Trophoblast cell (in vitro differentiated cells and primary cell): ENCODE data around the gene CFAP46.

Source experiments
- DNase-seq, 2 donors: peaks; one replicate each; pipeline ENCODE4 v3.0.0-alpha.2; 2016
- H2AFZ ChIP-seq: 2 replicates; pipeline ENCODE4 v1.6.1; 2013; ENCODE audit warnings: low read length, moderate library complexity, mild to moderate bottlenecking; ENCODE audit not compliant: insufficient read depth, poor library complexity
- H2AK5ac ChIP-seq: 2 replicates; pipeline ENCODE4 v1.6.1; 2013; ENCODE audit warnings: mild to moderate bottlenecking, low read length
- H2BK120ac ChIP-seq: 2 replicates; pipeline ENCODE4 v1.6.1; 2013; ENCODE audit warnings: low read length, mild to moderate bottlenecking, moderate library complexity; ENCODE audit not compliant: insufficient read depth, poor library complexity
- H2BK12ac ChIP-seq: 2 replicates; pipeline ENCODE4 v1.6.1; 2013; ENCODE audit warnings: mild to moderate bottlenecking, low read length, moderate library complexity
- H2BK5ac ChIP-seq: 2 replicates; pipeline ENCODE4 v1.6.1; 2013; ENCODE audit warnings: low read length, low read depth, moderate library complexity, mild to moderate bottlenecking; ENCODE audit not compliant: poor library complexity
- H3K14ac ChIP-seq: 2 replicates; pipeline ENCODE4 v1.6.1; 2013; ENCODE audit warnings: mild to moderate bottlenecking, low read length
- H3K18ac ChIP-seq: 2 replicates; pipeline ENCODE4 v1.6.1; 2013; ENCODE audit warnings: mild to moderate bottlenecking, low read length
- H3K23ac ChIP-seq: 2 replicates; pipeline ENCODE4 v1.6.1; 2013; ENCODE audit warnings: low read length
- H3K27ac ChIP-seq: 2 replicates; pipeline ENCODE4 v1.5.1; 2013; ENCODE audit warnings: low read depth, mild to moderate bottlenecking, inconsistent platforms, low read length, moderate library complexity
- H3K27me3 ChIP-seq: 2 replicates; pipeline ENCODE4 v1.6.1; 2013; ENCODE audit warnings: inconsistent platforms, mild to moderate bottlenecking, low read length, moderate library complexity; ENCODE audit not compliant: insufficient read depth
- H3K36me3 ChIP-seq, 2 experiments: 1 replicate in 1 of 2; 2 replicates in 1 of 2; pipeline ENCODE4 v1.6.1; 2013; ENCODE audit warnings: low read length in 2 of 2, mild to moderate bottlenecking in 2 of 2, moderate library complexity in 1 of 2; ENCODE audit not compliant: insufficient read depth in 2 of 2, control insufficient read depth in 1 of 2
- H3K4ac ChIP-seq: 2 replicates; pipeline ENCODE4 v1.6.1; 2013; ENCODE audit warnings: low read depth, mild to moderate bottlenecking, low read length, moderate library complexity
- H3K4me1 ChIP-seq, 2 experiments: 1 replicate in 1 of 2; 2 replicates in 1 of 2; pipeline ENCODE4 v1.6.1; 2013; ENCODE audit warnings: low read length in 2 of 2, mild to moderate bottlenecking in 2 of 2, moderate library complexity in 1 of 2; ENCODE audit not compliant: insufficient read depth in 2 of 2, control insufficient read depth in 1 of 2
- H3K4me2 ChIP-seq: 2 replicates; pipeline ENCODE4 v1.6.1; 2013; ENCODE audit warnings: inconsistent platforms, mild to moderate bottlenecking, low read length, moderate library complexity
- H3K4me3 ChIP-seq: 2 replicates; pipeline ENCODE4 v1.5.1; 2013; ENCODE audit warnings: mild to moderate bottlenecking, low read depth, low read length, inconsistent platforms
- H3K79me1 ChIP-seq: one replicate; pipeline ENCODE4 v1.6.1; 2013; ENCODE audit warnings: low read length
- H3K79me2 ChIP-seq: 2 replicates; pipeline ENCODE4 v1.6.1; 2013; ENCODE audit warnings: low read length, mild to moderate bottlenecking; ENCODE audit not compliant: control insufficient read depth, insufficient read depth, poor library complexity
- H3K9ac ChIP-seq: 2 replicates; pipeline ENCODE4 v1.6.1; 2013; ENCODE audit warnings: mild to moderate bottlenecking, low read length
- H3K9me3 ChIP-seq: 2 replicates; pipeline ENCODE4 v1.6.1; 2013; ENCODE audit warnings: low read depth, mild to moderate bottlenecking, control low read depth, inconsistent platforms, low read length; ENCODE audit not compliant: insufficient read depth
- H4K12ac ChIP-seq: 2 replicates; pipeline ENCODE4 v1.6.1; 2013; ENCODE audit warnings: low read depth, mild to moderate bottlenecking, low read length, moderate library complexity
- H4K8ac ChIP-seq: 2 replicates; pipeline ENCODE4 v1.6.1; 2013; ENCODE audit warnings: low read depth, mild to moderate bottlenecking, low read length, moderate library complexity
- H4K91ac ChIP-seq: one replicate; pipeline ENCODE4 v1.6.1; 2013; ENCODE audit warnings: low read depth, mild to moderate bottlenecking, low read length, moderate library complexity
- WGBS: extraction: QIAGEN DNeasy Blood & Tissue Kit; methylation state at CpG from one replicate; pipeline ENCODE4 v1.1.7; 2013; ENCODE audit warnings: missing lambda C conversion rate; ENCODE audit not compliant: insufficient read length, insufficient coverage; ENCODE audit errors: extremely low coverage; 5-methylcytosine and 5-hydroxymethylcytosine counted together

The CFAP46 gene

DNA sequence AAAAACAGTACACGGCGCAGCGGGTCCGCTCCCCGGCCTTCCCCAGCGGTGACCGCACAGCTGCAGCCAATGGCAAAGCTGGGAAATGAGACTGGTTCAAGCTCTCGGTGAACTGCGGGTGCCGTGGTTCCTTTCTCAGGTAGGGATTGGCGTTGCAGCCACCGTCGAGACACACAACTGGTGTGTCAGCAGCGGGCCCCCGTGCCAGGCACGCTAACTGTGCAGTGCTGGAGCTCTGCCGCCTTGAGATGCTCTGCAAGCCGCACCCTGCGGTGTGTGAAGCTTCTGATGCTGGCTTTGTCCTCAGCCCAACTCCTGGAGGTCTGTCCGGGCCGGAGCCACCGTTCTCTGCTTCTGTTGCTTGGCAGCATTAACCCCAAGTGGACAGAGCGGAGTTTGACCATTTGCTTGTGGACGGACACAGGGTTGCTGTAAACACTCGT lies 135.8 kb downstream of the CFAP46 start:
- no peak overlapping the region for H4K12ac ChIP-seq
- no peak overlapping the region for H3K4ac ChIP-seq
- no peak overlapping the region for H3K18ac ChIP-seq
- H3K27ac ChIP-seq, result no peak overlapping the region
- H3K23ac ChIP-seq, result no peak overlapping the region
- H2BK120ac ChIP-seq, result no peak overlapping the region
- no peaks in the 10 kb centered on the region for H3K27me3 ChIP-seq
- no peak overlapping the region for H3K14ac ChIP-seq
- DNase-seq, result no peak
- H4K8ac ChIP-seq, result no peak overlapping the region
- H3K4me1 ChIP-seq, result no peaks in the 10 kb centered on the region
- H3K4me2 ChIP-seq, result no peak overlapping the region
- no peak overlapping the region for H2AK5ac ChIP-seq
- no peak overlapping the region for H4K91ac ChIP-seq
- H2BK5ac ChIP-seq, result no peak overlapping the region
- no peak overlapping the region for H3K4me3 ChIP-seq
- peaks cover 13% of the 10 kb centered on the region for H3K9me3 ChIP-seq
- no peak overlapping the region for H2AFZ ChIP-seq
- H3K79me1 ChIP-seq, result no peaks in the 10 kb centered on the region
- no peaks in the 10 kb centered on the region for H3K36me3 ChIP-seq
- no peak overlapping the region for H2BK12ac ChIP-seq
- no peak overlapping the region for H3K9ac ChIP-seq
- no peaks in the 10 kb centered on the region for H3K79me2 ChIP-seq
- WGBS, result no CpG with 5 or more reads among the region's 25 CpGs

- Histone ChIP-seq H3K14ac (no peak overlapping the region), H3K79me1 (no peaks in the 10 kb centered on the region), H3K36me3 (no peaks in the 10 kb centered on the region), H2BK12ac (no peak overlapping the region), H3K79me2 (no peaks in the 10 kb centered on the region), H3K27me3 (no peaks in the 10 kb centered on the region), H3K4ac (no peak overlapping the region), H2AFZ (no peak overlapping the region), H3K4me3 (no peak overlapping the region), H2BK120ac (no peak overlapping the region), H3K4me2 (no peak overlapping the region), H3K27ac (no peak overlapping the region), H2BK5ac (no peak overlapping the region), H4K12ac (no peak overlapping the region), H4K8ac (no peak overlapping the region), H3K9me3 (peaks cover 14% of the 10 kb centered on the region), H3K23ac (no peak overlapping the region), H3K18ac (no peak overlapping the region), H3K4me1 (no peaks in the 10 kb centered on the region), H2AK5ac (no peak overlapping the region), H3K9ac (no peak overlapping the region), H4K91ac (no peak overlapping the region)
- no peak for DNase-seq
- no CpG with 5 or more reads among the region's 7 CpGs for WGBS
Observed at GRCh38 chr10:132806110-132806509, 136.3 kb downstream of the CFAP46 start.

- H3K23ac ChIP-seq, result no peak overlapping the region
- no peak overlapping the region for H3K27ac ChIP-seq
- H3K14ac ChIP-seq, result no peak overlapping the region
- H3K27me3 ChIP-seq, result no peaks in the 10 kb centered on the region
- no peak overlapping the region for H3K4ac ChIP-seq
- H3K18ac ChIP-seq, result no peak overlapping the region
- H3K79me1 ChIP-seq, result no peaks in the 10 kb centered on the region
- H2BK12ac ChIP-seq, result no peak overlapping the region
- H2AK5ac ChIP-seq, result no peak overlapping the region
- H3K79me2 ChIP-seq, result no peaks in the 10 kb centered on the region
- no peaks in the 10 kb centered on the region for H3K36me3 ChIP-seq
- H2BK5ac ChIP-seq, result no peak overlapping the region
- H3K4me3 ChIP-seq, result no peak overlapping the region
- DNase-seq, result no peak
- H4K91ac ChIP-seq, result no peak overlapping the region
- no peak overlapping the region for H3K9ac ChIP-seq
- WGBS, result no CpG with 5 or more reads among the region's 21 CpGs
- H4K12ac ChIP-seq, result no peak overlapping the region
- no peak overlapping the region for H2BK120ac ChIP-seq
- H3K4me2 ChIP-seq, result no peak overlapping the region
- H3K4me1 ChIP-seq, result no peaks in the 10 kb centered on the region
- H2AFZ ChIP-seq, result no peak overlapping the region
- no peak overlapping the region for H4K8ac ChIP-seq
- peaks cover 12% of the 10 kb centered on the region for H3K9me3 ChIP-seq
Observed at GRCh38 chr10:132805599-132805998, 136.8 kb downstream of the CFAP46 start.

- Histone ChIP-seq H2AK5ac (no peak overlapping the region), H3K9me3 (peaks cover 12% of the 10 kb centered on the region), H4K91ac (no peak overlapping the region), H3K4me3 (no peak overlapping the region), H2BK5ac (no peak overlapping the region), H3K4ac (no peak overlapping the region), H3K4me1 (no peaks in the 10 kb centered on the region), H3K23ac (no peak overlapping the region), H4K12ac (no peak overlapping the region), H3K9ac (no peak overlapping the region), H3K36me3 (no peaks in the 10 kb centered on the region), H3K27me3 (no peaks in the 10 kb centered on the region), H4K8ac (no peak overlapping the region), H3K18ac (no peak overlapping the region), H3K4me2 (no peak overlapping the region), H3K27ac (no peak overlapping the region), H3K79me1 (no peaks in the 10 kb centered on the region), H2BK12ac (no peak overlapping the region), H3K14ac (no peak overlapping the region), H3K79me2 (no peaks in the 10 kb centered on the region), H2BK120ac (no peak overlapping the region), H2AFZ (no peak overlapping the region)
- WGBS, result no CpG with 5 or more reads among the region's 23 CpGs
- no peak for DNase-seq
Observed at GRCh38 chr10:132804785-132805426, 137.5 kb downstream of the CFAP46 start.
